Natural killer cell (primary cell): ENCODE results near the gene IKZF3. TPM values are rescaled to one million over a fixed set of nuclear protein-coding genes. Genes with fewer than 3 reads are reported as not detected.
A peak's percentile ranks its signal among the peaks of the same experiment; 100 is the strongest.

Source experiments
- ATAC-seq, 3 donors: fragments of 150-1000 bp in 2 of 3; fragments of 200-7000 bp in 1 of 3; cut with Tn5 transposase; 1 replicate in 1 of 3; 2 replicates in 2 of 3; pipeline ENCODE4 v1.10.0; 2021; ENCODE audit warnings: mild to moderate bottlenecking in 2 of 3, moderate library complexity in 2 of 3
- DNase-seq, 2 donors: peaks; one replicate each; pipeline versions ENCODE4 v3.0.0 to v3.0.0-alpha.2; 2013 to 2021; ENCODE audit warnings: mixed read lengths in 1 of 2
- H3K27ac ChIP-seq: one replicate; pipeline ENCODE4 v1.5.1; 2013; ENCODE audit warnings: mild to moderate bottlenecking, low read length
- H3K27me3 ChIP-seq: one replicate; pipeline ENCODE4 v1.6.1; 2013; ENCODE audit warnings: low read length; ENCODE audit not compliant: control insufficient read depth, insufficient read depth
- H3K36me3 ChIP-seq: one replicate; pipeline ENCODE4 v1.6.1; 2013; ENCODE audit warnings: low read length; ENCODE audit not compliant: control insufficient read depth, insufficient read depth
- H3K4me1 ChIP-seq: one replicate; pipeline ENCODE4 v1.6.1; 2013; ENCODE audit warnings: low read length; ENCODE audit not compliant: control insufficient read depth, insufficient read depth
- H3K4me3 ChIP-seq: one replicate; pipeline ENCODE4 v1.5.1; 2013; ENCODE audit warnings: low read length
- H3K9me3 ChIP-seq: one replicate; pipeline ENCODE4 v1.6.1; 2013; ENCODE audit warnings: low read length; ENCODE audit not compliant: control insufficient read depth, insufficient read depth
- H3K27ac Mint-ChIP-seq, 2 donors: one replicate each; pipeline ENCODE4 v1.8.0; 2022; ENCODE audit warnings: mild to moderate bottlenecking in 2 of 2, mixed read lengths in 2 of 2, moderate library complexity in 1 of 2
- H3K27me3 Mint-ChIP-seq, 2 donors: one replicate each; pipeline ENCODE4 v1.8.0; 2022; ENCODE audit warnings: low read depth in 2 of 2, mixed read lengths in 2 of 2
- H3K36me3 Mint-ChIP-seq: one replicate; pipeline ENCODE4 v1.8.0; 2022; ENCODE audit warnings: mixed read lengths
- H3K4me1 Mint-ChIP-seq, 2 donors: one replicate each; pipeline ENCODE4 v1.8.0; 2022; ENCODE audit warnings: mixed read lengths in 2 of 2
- H3K4me3 Mint-ChIP-seq: one replicate; pipeline ENCODE4 v1.8.0; 2022; ENCODE audit warnings: mild to moderate bottlenecking, moderate library complexity, mixed read lengths
- H3K9me3 Mint-ChIP-seq, 2 donors: one replicate each; pipeline ENCODE4 v1.8.0; 2022; ENCODE audit warnings: mixed read lengths in 2 of 2
- CTCF ChIP-seq: fragments of 200-600 bp; IDR thresholded peaks from one replicate; pipeline ENCODE4 v1.8.0; 2022; ENCODE audit warnings: antibody characterized with exemption
- WGBS: methylation state at CpG from one replicate; pipeline ENCODE4 v1.1.7; 2013; ENCODE audit warnings: missing lambda C conversion rate; ENCODE audit not compliant: insufficient coverage; 5-methylcytosine and 5-hydroxymethylcytosine counted together
- intact Hi-C: fragments of 100-400 bp; cut with micrococcal nuclease; formaldehyde crosslinking; loops from one replicate; pipeline ENCODE4 v1.14.2; 2022
- total RNA-seq, 4 donors: library from RNA; stranded (reverse); fragments of 120-200 nt in 1 of 4; gene quantifications; one replicate each; pipeline versions ENCODE4 v1.2.3 to v1.2.4, GENCODE V29; 2013 to 2022

The IKZF3 gene
- total RNA-seq, 3 donors from 2014 or later (not counting 1 experiment from before 2014, with no cell fraction given) = 134 to 162 (median 139) TPM

- no peak overlapping the region for H3K4me3 ChIP-seq
Measured at GRCh38 chr17:39781031-39781860, 82.9 kb downstream of the IKZF3 start.

GRCh38 chr17:39777534-39778365 lies 86.4 kb downstream of the IKZF3 start:
- Histone ChIP-seq H3K9me3 (no peaks in the 10 kb centered on the region), H3K36me3 (peaks cover 14% of the 10 kb centered on the region), H3K4me3 (peak overlapping the region; percentile 64), H3K4me1 (peaks cover 55% of the 10 kb centered on the region), H3K27ac (peak overlapping the region; percentile 85), H3K27me3 (no peaks in the 10 kb centered on the region)
- Mint-ChIP-seq H3K4me1 (peaks cover 77 to 84% of the 10 kb centered on the region in 2 donors), H3K4me3 (peak overlapping the region; percentile 97), H3K27ac (peak overlapping the region; percentile 94 to 98), H3K27me3 (no peaks in the 10 kb centered on the region), H3K9me3 (no peaks in the 10 kb centered on the region), H3K36me3 (no peaks in the 10 kb centered on the region)
- intact Hi-C loops = loop anchor here (10.0 kb wide), 1 partner anchor 327 kb away; the partner anchor contains the start of gene NR1D1
- no peak for TF ChIP-seq CTCF
- ATAC-seq = peak; percentile 25 to 53 (median 40)
- WGBS = 24% methylated on average over 9 of the region's 11 CpGs
- peak in 1 of 2 donors; percentile 67 for DNase-seq

More at GRCh38 chr17:39781031-39781860, 82.9 kb downstream of the IKZF3 start:
- H3K27me3 Mint-ChIP-seq = no peaks in the 10 kb centered on the region
- peaks cover 22% of the 10 kb centered on the region for H3K36me3 ChIP-seq
- intact Hi-C loops = no loop called here
- no peaks in the 10 kb centered on the region for H3K9me3 Mint-ChIP-seq
- peaks cover 67 to 77% of the 10 kb centered on the region in 2 donors for H3K4me1 Mint-ChIP-seq
- no peak for TF ChIP-seq CTCF
- H3K27ac ChIP-seq = peak overlapping the region; percentile 36
- ATAC-seq = peak in 2 of 3 donors; percentile 27 to 37
- H3K9me3 ChIP-seq = no peaks in the 10 kb centered on the region
- 40% methylated on average over 6 of the region's 6 CpGs for WGBS
- H3K27me3 ChIP-seq = no peaks in the 10 kb centered on the region
- peak in 1 of 2 donors; percentile 55 for DNase-seq
- H3K4me1 ChIP-seq = peaks cover 42% of the 10 kb centered on the region
- peak overlapping the region; percentile 79 for H3K4me3 Mint-ChIP-seq
- H3K27ac Mint-ChIP-seq = peak overlapping the region; percentile 84 to 88
- no peaks in the 10 kb centered on the region for H3K36me3 Mint-ChIP-seq

- no peak for TF ChIP-seq CTCF
- Mint-ChIP-seq H3K4me3 (peak overlapping the region; percentile 97), H3K27me3 (no peaks in the 10 kb centered on the region), H3K36me3 (peaks cover 5% of the 10 kb centered on the region), H3K4me1 (peaks cover 77 to 84% of the 10 kb centered on the region in 2 donors), H3K27ac (peak overlapping the region; percentile 94 to 98), H3K9me3 (no peaks in the 10 kb centered on the region)
- Histone ChIP-seq H3K4me1 (peaks cover 62% of the 10 kb centered on the region), H3K36me3 (peaks cover 9% of the 10 kb centered on the region), H3K4me3 (peak overlapping the region; percentile 64), H3K9me3 (no peaks in the 10 kb centered on the region), H3K27ac (peak overlapping the region; percentile 85), H3K27me3 (no peaks in the 10 kb centered on the region)
- peak in 1 of 2 donors; percentile 65 for DNase-seq
- intact Hi-C loops = loop anchor here (1.0 to 10.0 kb wide), 2 partner anchors 9 to 329 kb away; partner anchors contain the start of gene NR1D1
- peak in 2 of 3 donors; percentile 31 to 34 for ATAC-seq
Measured at GRCh38 chr17:39776252-39776651, 87.9 kb downstream of the IKZF3 start.
